HEK293 (cell line): ENCODE measurements around the gene GPR3.

Source experiments
- TF ChIP-seq, protein P1 (sequence below): fragments of 450-650 bp; formaldehyde crosslinking; IDR thresholded peaks from 2 replicates; pipeline ENCODE4 v1.5.1; 2016; ENCODE audit warnings: missing biosample characterization, missing genetic modification characterization
- TF ChIP-seq, protein P2 (sequence below): fragments of 450-650 bp; formaldehyde crosslinking; IDR thresholded peaks from 2 replicates; pipeline ENCODE4 v1.5.1; 2016; ENCODE audit warnings: missing biosample characterization, missing genetic modification characterization
- TF ChIP-seq, protein P3 (sequence below): fragments of 450-650 bp; formaldehyde crosslinking; IDR thresholded peaks from 2 replicates; pipeline ENCODE4 v1.5.1; 2016; ENCODE audit warnings: missing biosample characterization, missing genetic modification characterization

DNA sequence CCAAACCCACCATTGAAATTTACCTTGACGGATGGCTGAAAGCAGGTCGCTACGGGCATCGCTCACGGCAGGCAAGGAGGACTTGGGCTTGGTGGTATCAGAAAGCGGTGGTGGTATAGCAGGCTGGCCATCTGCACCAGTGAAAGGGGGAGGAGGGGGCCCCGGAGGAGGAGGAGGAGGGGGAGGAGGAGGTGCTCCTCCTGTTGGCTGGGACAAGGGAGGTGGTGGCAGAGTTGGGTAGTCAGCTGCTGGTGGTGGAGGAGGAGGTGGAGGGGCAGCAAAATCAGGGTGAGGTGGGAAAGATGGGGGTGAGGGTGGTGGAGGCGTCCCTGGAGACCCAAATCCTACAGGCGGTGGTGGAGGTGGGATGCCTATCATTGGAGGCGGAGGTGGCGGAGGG lies 17.2 kb downstream of the GPR3 start:
- TF ChIP-seq, protein P1, sequence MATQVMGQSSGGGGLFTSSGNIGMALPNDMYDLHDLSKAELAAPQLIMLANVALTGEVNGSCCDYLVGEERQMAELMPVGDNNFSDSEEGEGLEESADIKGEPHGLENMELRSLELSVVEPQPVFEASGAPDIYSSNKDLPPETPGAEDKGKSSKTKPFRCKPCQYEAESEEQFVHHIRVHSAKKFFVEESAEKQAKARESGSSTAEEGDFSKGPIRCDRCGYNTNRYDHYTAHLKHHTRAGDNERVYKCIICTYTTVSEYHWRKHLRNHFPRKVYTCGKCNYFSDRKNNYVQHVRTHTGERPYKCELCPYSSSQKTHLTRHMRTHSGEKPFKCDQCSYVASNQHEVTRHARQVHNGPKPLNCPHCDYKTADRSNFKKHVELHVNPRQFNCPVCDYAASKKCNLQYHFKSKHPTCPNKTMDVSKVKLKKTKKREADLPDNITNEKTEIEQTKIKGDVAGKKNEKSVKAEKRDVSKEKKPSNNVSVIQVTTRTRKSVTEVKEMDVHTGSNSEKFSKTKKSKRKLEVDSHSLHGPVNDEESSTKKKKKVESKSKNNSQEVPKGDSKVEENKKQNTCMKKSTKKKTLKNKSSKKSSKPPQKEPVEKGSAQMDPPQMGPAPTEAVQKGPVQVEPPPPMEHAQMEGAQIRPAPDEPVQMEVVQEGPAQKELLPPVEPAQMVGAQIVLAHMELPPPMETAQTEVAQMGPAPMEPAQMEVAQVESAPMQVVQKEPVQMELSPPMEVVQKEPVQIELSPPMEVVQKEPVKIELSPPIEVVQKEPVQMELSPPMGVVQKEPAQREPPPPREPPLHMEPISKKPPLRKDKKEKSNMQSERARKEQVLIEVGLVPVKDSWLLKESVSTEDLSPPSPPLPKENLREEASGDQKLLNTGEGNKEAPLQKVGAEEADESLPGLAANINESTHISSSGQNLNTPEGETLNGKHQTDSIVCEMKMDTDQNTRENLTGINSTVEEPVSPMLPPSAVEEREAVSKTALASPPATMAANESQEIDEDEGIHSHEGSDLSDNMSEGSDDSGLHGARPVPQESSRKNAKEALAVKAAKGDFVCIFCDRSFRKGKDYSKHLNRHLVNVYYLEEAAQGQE, result no peak
- TF ChIP-seq, protein P2, sequence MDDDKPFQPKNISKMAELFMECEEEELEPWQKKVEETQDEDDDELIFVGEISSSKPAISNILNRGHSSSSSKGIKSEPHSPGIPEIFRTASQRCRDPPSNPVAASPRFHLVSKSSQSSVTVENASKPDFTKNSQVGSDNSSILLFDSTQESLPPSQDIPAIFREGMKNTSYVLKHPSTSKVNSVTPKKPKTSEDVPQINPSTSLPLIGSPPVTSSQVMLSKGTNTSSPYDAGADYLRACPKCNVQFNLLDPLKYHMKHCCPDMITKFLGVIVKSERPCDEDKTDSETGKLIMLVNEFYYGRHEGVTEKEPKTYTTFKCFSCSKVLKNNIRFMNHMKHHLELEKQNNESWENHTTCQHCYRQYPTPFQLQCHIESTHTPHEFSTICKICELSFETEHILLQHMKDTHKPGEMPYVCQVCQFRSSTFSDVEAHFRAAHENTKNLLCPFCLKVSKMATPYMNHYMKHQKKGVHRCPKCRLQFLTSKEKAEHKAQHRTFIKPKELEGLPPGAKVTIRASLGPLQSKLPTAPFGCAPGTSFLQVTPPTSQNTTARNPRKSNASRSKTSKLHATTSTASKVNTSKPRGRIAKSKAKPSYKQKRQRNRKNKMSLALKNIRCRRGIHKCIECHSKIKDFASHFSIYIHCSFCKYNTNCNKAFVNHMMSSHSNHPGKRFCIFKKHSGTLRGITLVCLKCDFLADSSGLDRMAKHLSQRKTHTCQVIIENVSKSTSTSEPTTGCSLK (tag by site-specific recombination), result no peak
- TF ChIP-seq, protein P3, sequence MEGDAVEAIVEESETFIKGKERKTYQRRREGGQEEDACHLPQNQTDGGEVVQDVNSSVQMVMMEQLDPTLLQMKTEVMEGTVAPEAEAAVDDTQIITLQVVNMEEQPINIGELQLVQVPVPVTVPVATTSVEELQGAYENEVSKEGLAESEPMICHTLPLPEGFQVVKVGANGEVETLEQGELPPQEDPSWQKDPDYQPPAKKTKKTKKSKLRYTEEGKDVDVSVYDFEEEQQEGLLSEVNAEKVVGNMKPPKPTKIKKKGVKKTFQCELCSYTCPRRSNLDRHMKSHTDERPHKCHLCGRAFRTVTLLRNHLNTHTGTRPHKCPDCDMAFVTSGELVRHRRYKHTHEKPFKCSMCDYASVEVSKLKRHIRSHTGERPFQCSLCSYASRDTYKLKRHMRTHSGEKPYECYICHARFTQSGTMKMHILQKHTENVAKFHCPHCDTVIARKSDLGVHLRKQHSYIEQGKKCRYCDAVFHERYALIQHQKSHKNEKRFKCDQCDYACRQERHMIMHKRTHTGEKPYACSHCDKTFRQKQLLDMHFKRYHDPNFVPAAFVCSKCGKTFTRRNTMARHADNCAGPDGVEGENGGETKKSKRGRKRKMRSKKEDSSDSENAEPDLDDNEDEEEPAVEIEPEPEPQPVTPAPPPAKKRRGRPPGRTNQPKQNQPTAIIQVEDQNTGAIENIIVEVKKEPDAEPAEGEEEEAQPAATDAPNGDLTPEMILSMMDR (tag by site-specific recombination), result no peak
